ENCODE data around the gene CAMSAP3.

DNA sequence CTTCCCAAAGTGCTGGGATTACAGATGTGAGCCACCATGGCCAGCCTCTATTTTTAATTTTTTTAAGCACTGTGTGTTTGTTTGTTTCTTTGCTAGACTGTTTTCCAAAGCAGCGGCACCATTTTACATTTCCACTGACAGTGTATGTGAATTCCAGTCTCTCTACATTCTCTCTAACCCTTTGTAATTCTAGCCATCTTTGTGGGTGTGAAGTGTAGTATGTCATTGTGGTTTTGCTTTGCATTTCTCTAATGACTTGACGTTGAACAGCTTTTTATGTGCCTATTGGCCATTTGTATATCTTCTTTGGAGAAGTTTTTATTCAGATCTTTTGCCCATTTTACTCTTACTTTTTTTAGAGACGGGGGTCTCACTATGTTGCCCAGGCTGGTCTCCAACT, 48.5 kb upstream of the CAMSAP3 start:
- TF ChIP-seq, protein P1, sequence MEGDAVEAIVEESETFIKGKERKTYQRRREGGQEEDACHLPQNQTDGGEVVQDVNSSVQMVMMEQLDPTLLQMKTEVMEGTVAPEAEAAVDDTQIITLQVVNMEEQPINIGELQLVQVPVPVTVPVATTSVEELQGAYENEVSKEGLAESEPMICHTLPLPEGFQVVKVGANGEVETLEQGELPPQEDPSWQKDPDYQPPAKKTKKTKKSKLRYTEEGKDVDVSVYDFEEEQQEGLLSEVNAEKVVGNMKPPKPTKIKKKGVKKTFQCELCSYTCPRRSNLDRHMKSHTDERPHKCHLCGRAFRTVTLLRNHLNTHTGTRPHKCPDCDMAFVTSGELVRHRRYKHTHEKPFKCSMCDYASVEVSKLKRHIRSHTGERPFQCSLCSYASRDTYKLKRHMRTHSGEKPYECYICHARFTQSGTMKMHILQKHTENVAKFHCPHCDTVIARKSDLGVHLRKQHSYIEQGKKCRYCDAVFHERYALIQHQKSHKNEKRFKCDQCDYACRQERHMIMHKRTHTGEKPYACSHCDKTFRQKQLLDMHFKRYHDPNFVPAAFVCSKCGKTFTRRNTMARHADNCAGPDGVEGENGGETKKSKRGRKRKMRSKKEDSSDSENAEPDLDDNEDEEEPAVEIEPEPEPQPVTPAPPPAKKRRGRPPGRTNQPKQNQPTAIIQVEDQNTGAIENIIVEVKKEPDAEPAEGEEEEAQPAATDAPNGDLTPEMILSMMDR (IDR thresholded peaks at IDR 0.05 in 8 of 11, conservative IDR thresholded peaks at IDR 0.05 in 3 of 11), result no peak
- TF ChIP-seq POLR2A (IDR thresholded peaks at IDR 0.05) (no peak), POLR2AphosphoS5 (IDR thresholded peaks at IDR 0.05) (no peak)

All from spleen (tissue), 7 donors.